T-helper 2 cell treated with Interferon-gamma antibody and Interleukin-4, amounts not matched to agents 5 μg/mL and 100 μg/mL, for 36 hours (primary cell): ENCODE data around the gene OTUD7B.
A peak's percentile ranks its signal among the peaks of the same experiment; 100 is the strongest.

Source experiments
- DNase-seq: peaks from one replicate; pipeline ENCODE4 v3.0.0; 2021; ENCODE audit warnings: low spot score
- H3K27ac Mint-ChIP-seq: one replicate; pipeline ENCODE4 v1.8.0; 2021; ENCODE audit warnings: mild to moderate bottlenecking, mixed read lengths
- H3K27me3 Mint-ChIP-seq: one replicate; pipeline ENCODE4 v1.8.0; 2021; ENCODE audit warnings: low read depth, mixed read lengths
- H3K36me3 Mint-ChIP-seq: one replicate; pipeline ENCODE4 v1.8.0; 2021; ENCODE audit warnings: low read depth, mixed read lengths
- H3K4me1 Mint-ChIP-seq: one replicate; pipeline ENCODE4 v1.8.0; 2021; ENCODE audit warnings: low read depth, mixed read lengths
- H3K4me3 Mint-ChIP-seq: one replicate; pipeline ENCODE4 v1.8.0; 2022; ENCODE audit warnings: mild to moderate bottlenecking, moderate library complexity, mixed read lengths
- H3K9me3 Mint-ChIP-seq: one replicate; pipeline ENCODE4 v1.8.0; 2021; ENCODE audit warnings: mixed read lengths

OTUD7B gene

DNA sequence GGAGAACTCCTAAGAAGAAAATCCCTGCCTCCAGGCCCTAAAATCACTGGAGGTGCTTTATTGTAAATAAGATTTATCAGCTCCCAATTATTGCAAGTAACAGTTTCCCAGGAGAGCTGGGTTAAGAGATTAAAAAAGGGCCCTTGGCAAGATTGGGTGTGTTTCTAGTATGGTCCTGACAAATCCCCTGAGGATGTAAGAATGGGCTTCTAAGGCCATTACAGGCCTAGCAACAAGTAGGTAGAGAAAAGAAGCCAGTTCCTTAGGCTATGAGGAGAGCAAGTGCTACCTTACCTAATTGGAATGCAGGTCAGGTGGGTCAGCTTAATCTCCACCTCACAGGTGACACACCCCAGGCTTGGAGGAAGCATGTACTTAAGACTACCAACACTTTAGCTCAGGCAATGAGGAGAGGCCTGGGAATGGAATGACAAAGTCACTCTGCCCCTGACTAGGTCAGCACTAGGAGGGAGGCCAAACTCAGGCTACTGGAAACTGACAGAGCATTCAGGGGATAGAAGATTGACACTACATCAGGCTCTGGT is 6.8 kb upstream of the OTUD7B start:
- Mint-ChIP-seq H3K27me3 (peaks cover 3% of the 10 kb centered on the region), H3K9me3 (no peaks in the 10 kb centered on the region), H3K27ac (no peak overlapping the region), H3K36me3 (no peaks in the 10 kb centered on the region), H3K4me3 (no peak overlapping the region), H3K4me1 (peaks cover 3% of the 10 kb centered on the region)
- no peak for DNase-seq

DNA sequence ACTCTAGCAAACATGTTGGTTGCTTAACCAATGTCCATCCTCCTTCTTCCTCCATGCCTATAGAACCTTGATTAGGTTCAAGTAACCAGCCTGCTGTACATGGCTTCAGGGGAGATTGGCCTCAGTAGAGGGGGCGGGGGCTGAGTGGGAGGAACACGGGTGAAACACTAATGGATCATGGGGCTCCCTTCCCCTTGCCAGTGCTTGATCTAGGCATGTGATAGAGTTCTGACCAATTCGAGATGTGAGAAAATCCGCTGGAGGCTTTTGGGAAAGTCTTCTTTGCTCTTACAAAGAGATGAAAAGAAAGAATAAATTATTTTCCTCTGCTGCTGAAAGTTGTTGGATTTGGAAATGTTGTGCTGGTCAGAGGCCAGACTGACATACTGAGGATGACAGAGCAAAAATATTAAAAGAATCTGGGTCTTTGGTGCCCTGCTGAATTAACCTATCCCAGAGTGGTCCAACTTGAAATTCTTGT is 5.2 kb upstream of the OTUD7B start:
- no peak overlapping the region for H3K4me3 Mint-ChIP-seq
- H3K36me3 Mint-ChIP-seq, result no peaks in the 10 kb centered on the region
- H3K4me1 Mint-ChIP-seq, result peaks cover 3% of the 10 kb centered on the region
- no peak for DNase-seq
- peaks cover 2% of the 10 kb centered on the region for H3K27me3 Mint-ChIP-seq
- H3K9me3 Mint-ChIP-seq, result no peaks in the 10 kb centered on the region
- H3K27ac Mint-ChIP-seq, result no peak overlapping the region

- peaks cover 2% of the 10 kb centered on the region for H3K36me3 Mint-ChIP-seq
- peaks cover under 1% of the 10 kb centered on the region for H3K27me3 Mint-ChIP-seq
- H3K4me1 Mint-ChIP-seq, result peaks cover 20% of the 10 kb centered on the region
- no peaks in the 10 kb centered on the region for H3K9me3 Mint-ChIP-seq
- no peak overlapping the region for H3K4me3 Mint-ChIP-seq
- no peak overlapping the region for H3K27ac Mint-ChIP-seq
- no peak for DNase-seq
These were observed 2.1 kb upstream of the OTUD7B start for GRCh38 chr1:150012611-150013010.

DNA sequence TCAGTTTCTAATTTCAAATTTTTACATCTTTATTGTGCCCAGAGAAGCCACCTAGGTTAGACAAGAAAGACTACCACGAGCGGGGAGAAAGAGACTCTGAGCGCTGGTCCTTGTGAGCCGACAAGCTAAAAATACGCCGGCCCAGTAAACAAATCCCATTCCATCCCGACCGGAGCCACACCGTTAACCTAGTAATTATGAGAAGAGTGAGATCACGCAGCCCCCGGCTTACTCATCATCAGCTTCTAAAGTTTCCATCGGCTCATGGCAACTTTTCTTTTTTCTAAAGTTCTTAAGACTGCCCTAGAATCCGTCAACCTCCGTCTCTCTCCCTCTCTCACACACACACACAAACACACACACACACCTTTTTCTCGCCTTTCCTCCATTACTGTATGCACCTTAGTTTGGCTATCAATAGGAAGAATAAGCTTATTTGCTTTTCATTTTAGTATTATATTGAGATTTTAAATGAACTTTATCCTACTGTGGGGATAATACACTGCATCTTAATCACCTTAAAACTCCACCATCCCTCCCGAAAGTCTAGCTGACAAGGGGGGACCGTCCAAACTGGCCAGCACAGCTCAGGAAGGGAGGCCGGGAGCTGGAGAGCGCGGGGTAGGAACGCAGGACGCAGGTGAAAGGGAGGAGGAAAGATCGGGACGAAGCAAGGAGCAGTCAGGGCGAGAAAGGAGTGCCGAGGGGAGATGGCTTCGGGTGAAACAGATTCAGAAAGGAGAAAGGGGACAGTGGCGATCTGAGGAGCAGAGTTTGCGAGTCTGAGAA is 728 bp downstream of the OTUD7B start:
- no peaks in the 10 kb centered on the region for H3K9me3 Mint-ChIP-seq
- DNase-seq, result peak; percentile 76
- peak overlapping the region; percentile 98 for H3K4me3 Mint-ChIP-seq
- peak overlapping the region; percentile 94 for H3K27ac Mint-ChIP-seq
- H3K4me1 Mint-ChIP-seq, result peaks cover 29% of the 10 kb centered on the region
- H3K36me3 Mint-ChIP-seq, result peaks cover 2% of the 10 kb centered on the region
- H3K27me3 Mint-ChIP-seq, result no peaks in the 10 kb centered on the region

DNA sequence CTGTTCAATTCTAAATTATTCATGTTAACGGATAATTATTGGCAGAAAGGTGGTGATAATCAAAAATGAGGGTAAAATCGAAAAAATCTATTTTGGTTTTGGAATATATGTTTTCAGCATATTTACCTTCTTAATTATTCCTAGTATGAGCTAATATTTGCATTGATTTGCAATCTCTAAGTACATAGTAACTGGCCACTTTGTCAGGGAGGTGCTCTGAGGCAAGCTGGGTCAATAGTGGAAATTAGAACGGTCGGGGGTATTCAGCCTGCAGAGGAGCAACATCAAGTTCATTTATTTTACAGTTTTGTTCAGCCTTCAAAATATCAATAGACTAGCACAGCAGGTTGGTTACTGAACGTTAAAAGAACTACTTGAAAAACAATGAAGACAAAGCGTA is 1.8 kb downstream of the OTUD7B start:
- Mint-ChIP-seq H3K36me3 (peaks cover 6% of the 10 kb centered on the region), H3K4me1 (peaks cover 29% of the 10 kb centered on the region), H3K27ac (no peak overlapping the region), H3K9me3 (no peaks in the 10 kb centered on the region), H3K4me3 (peak overlapping the region; percentile 98), H3K27me3 (no peaks in the 10 kb centered on the region)
- no peak for DNase-seq

- no peak overlapping the region for H3K27ac Mint-ChIP-seq
- H3K9me3 Mint-ChIP-seq, result no peaks in the 10 kb centered on the region
- H3K4me1 Mint-ChIP-seq, result peaks cover 26% of the 10 kb centered on the region
- H3K36me3 Mint-ChIP-seq, result peaks cover 13% of the 10 kb centered on the region
- peak; percentile 17 for DNase-seq
- no peak overlapping the region for H3K4me3 Mint-ChIP-seq
- no peaks in the 10 kb centered on the region for H3K27me3 Mint-ChIP-seq
These were observed 3.6 kb downstream of the OTUD7B start for GRCh38 chr1:150006881-150007421.

DNA sequence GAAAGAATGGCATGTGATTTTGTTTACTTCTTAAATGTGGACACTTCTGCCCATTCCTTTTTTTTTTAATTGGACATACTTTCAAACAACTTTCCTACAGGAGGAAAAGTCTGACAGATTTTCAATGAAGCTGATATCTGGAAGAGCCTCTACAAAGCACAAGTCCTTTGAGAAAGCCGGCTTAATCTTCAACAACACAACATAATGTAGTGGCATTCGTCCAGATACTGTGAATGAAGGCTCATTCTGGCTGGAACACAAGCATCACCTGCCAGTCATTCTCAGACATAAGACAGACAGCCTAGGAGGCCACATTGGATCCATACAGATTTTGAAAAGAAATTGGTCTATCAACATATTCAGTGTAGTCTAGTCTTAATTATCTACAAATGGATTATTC is 4.9 kb downstream of the OTUD7B start:
- H3K9me3 Mint-ChIP-seq, result no peaks in the 10 kb centered on the region
- peaks cover 30% of the 10 kb centered on the region for H3K4me1 Mint-ChIP-seq
- no peak overlapping the region for H3K27ac Mint-ChIP-seq
- H3K36me3 Mint-ChIP-seq, result peaks cover 15% of the 10 kb centered on the region
- no peaks in the 10 kb centered on the region for H3K27me3 Mint-ChIP-seq
- H3K4me3 Mint-ChIP-seq, result no peak overlapping the region
- DNase-seq, result no peak

DNA sequence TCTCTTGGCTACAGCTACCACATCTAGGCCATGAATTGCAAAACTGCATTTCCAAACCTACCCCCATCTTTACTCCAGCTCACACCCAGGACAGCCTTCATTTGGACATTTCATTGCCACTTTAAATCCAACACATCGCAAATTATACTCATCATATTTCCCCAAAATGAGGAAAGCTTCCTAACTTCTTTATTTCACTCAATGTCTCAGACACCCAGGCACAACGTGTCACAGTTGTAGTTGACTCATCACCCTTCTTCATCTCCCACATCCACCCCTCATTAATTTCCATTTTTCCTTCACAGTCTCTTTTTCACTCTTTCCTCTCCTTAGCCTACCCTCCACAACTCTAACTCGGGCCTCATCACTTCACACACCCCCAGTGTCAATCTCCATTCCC is 6.7 kb downstream of the OTUD7B start:
- no peak overlapping the region for H3K4me3 Mint-ChIP-seq
- no peak for DNase-seq
- H3K36me3 Mint-ChIP-seq, result peaks cover 25% of the 10 kb centered on the region
- H3K9me3 Mint-ChIP-seq, result no peaks in the 10 kb centered on the region
- H3K4me1 Mint-ChIP-seq, result peaks cover 26% of the 10 kb centered on the region
- peaks cover 5% of the 10 kb centered on the region for H3K27me3 Mint-ChIP-seq
- H3K27ac Mint-ChIP-seq, result no peak overlapping the region

GRCh38 chr1:150002217-150002616 is 8.3 kb downstream of the OTUD7B start:
- no peak overlapping the region for H3K27ac Mint-ChIP-seq
- peaks cover 26% of the 10 kb centered on the region for H3K36me3 Mint-ChIP-seq
- no peak for DNase-seq
- peaks cover 28% of the 10 kb centered on the region for H3K4me1 Mint-ChIP-seq
- H3K4me3 Mint-ChIP-seq, result no peak overlapping the region
- H3K27me3 Mint-ChIP-seq, result peaks cover 5% of the 10 kb centered on the region
- no peaks in the 10 kb centered on the region for H3K9me3 Mint-ChIP-seq

DNA sequence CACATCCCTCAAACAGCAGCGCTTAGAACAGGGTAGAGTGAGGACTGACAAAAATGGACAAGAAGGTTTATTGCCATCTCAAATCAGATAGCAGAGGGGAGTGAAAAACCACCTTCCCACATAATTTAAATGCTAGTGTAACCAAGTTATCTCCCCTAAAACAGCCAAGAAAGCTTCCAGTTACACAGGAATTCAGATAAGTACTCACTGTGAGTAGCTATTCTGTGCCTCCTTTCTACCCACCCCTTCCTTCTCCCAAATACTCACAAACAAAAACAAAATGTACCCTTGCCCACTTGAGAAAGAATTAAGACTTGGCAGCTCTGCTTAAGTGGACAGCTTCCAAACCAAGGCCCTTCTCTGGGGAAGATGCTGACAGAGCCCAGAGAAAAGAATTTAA is 9.1 kb downstream of the OTUD7B start:
- Mint-ChIP-seq H3K27me3 (peaks cover 5% of the 10 kb centered on the region), H3K4me1 (peaks cover 28% of the 10 kb centered on the region)

DNA sequence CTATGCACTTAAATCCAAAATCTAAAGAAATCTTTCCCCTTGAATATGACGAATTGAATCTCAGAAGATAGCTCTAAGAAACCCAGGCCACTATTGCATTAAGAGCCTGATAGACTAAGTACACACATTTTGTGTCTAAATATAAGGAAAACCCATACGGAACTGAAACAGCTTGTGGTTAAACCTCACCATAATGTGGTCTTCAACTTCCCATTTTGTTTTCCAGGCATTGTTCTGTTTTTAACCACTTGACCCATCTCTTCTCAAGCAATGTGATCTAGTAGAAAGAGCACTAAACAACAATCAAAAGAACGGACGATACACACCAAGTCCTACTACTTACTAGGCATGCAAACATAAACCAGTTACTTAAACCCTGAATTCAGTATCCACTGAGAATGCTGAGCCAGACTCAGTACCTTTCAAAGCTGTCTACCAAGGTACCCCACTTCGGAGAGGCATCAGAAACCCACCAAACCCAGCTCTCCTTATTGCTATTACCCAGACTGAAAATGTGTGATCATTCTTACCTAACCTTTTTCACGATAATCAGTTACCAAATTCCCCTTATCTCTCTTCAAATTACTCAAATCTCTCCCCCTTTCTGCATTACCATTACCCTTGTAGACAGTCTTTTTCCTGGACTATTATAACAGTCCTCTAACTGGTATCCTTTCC is 12.8 kb downstream of the OTUD7B start:
- Mint-ChIP-seq H3K9me3 (no peaks in the 10 kb centered on the region), H3K4me1 (peaks cover 32% of the 10 kb centered on the region), H3K27ac (no peak overlapping the region), H3K27me3 (peaks cover 8% of the 10 kb centered on the region), H3K36me3 (peaks cover 27% of the 10 kb centered on the region), H3K4me3 (peak overlapping the region; percentile 9)
- peak; percentile 20 for DNase-seq

More for the DNA sequence above, 9.1 kb downstream of the OTUD7B start:
- Mint-ChIP-seq H3K4me3 (no peak overlapping the region), H3K9me3 (no peaks in the 10 kb centered on the region), H3K36me3 (peaks cover 26% of the 10 kb centered on the region), H3K27ac (no peak overlapping the region)
- DNase-seq, result no peak

DNA sequence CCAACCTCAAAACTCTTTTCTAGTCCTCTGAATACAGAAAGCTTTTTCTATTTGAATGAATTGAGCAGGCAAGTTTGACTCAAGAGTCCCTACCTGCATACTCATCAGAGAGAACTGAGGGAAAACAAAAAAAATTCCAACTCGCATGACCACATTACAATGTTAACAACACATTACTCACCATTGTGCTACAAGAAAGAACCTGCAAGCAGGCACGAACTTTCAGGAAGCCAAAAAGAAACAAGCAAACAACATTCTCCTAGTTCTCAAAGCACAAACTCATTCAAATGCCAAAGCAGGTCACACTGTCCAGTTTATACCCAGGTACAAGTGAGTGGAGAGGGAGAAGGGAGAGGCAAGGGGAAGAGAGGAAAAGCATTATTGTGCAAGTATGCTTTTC is 14.6 kb downstream of the OTUD7B start:
- peaks cover 28% of the 10 kb centered on the region for H3K4me1 Mint-ChIP-seq
- no peaks in the 10 kb centered on the region for H3K9me3 Mint-ChIP-seq
- H3K27ac Mint-ChIP-seq, result no peak overlapping the region
- DNase-seq, result peak; percentile 25
- peaks cover 21% of the 10 kb centered on the region for H3K36me3 Mint-ChIP-seq
- H3K27me3 Mint-ChIP-seq, result peaks cover 8% of the 10 kb centered on the region
- no peak overlapping the region for H3K4me3 Mint-ChIP-seq

GRCh38 chr1:149993764-149994163 is 16.8 kb downstream of the OTUD7B start:
- Mint-ChIP-seq H3K27ac (no peak overlapping the region), H3K27me3 (peaks cover 4% of the 10 kb centered on the region), H3K9me3 (no peaks in the 10 kb centered on the region), H3K4me3 (no peak overlapping the region), H3K4me1 (peaks cover 22% of the 10 kb centered on the region), H3K36me3 (peaks cover 8% of the 10 kb centered on the region)
- no peak for DNase-seq

DNA sequence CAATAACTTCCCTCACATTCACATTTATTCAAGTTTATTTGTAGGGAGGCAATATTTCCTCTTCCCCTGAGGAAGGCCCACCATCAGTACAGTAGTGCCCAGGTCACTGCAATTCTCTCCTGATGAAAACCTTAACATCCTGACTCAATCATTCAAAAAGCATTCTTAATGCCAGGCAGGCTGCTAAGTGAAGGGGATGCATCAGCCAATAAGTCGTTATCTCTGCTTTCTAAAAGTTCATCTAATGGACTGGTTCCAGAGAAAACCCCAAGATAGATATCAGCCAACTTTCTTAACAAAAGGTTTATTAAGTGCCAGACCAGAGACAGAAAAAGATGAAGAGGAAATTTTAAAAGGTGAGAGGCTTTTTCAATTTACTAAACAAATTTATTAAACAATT is 17.3 kb downstream of the OTUD7B start:
- H3K9me3 Mint-ChIP-seq, result no peaks in the 10 kb centered on the region
- peaks cover 18% of the 10 kb centered on the region for H3K4me1 Mint-ChIP-seq
- no peak overlapping the region for H3K4me3 Mint-ChIP-seq
- H3K27ac Mint-ChIP-seq, result no peak overlapping the region
- H3K27me3 Mint-ChIP-seq, result peaks cover 4% of the 10 kb centered on the region
- peaks cover 8% of the 10 kb centered on the region for H3K36me3 Mint-ChIP-seq
- DNase-seq, result no peak
